Colon (tissue), 2 donors: ENCODE results near the gene TNFRSF1A.

ENCODE experiments used
- FAIRE-seq: peaks from 2 replicates; lab custom pipeline; 2012; peaks lifted over from hg19 to GRCh38; lab: Jason Lieb, UNC
- donor health status: control.
- donor health status: control.

Gene TNFRSF1A

GRCh38 chr12:6336889-6337853, 4.7 kb downstream of the TNFRSF1A start:
- no peak for FAIRE-seq

- no peak for FAIRE-seq
Measured at GRCh38 chr12:6336079-6336888, 5.6 kb downstream of the TNFRSF1A start.

- FAIRE-seq = no peak
Measured at GRCh38 chr12:6335451-6336078, 6.3 kb downstream of the TNFRSF1A start.

- no peak for FAIRE-seq
Measured at GRCh38 chr12:6334940-6335450, 6.9 kb downstream of the TNFRSF1A start.

- FAIRE-seq = no peak
Measured at GRCh38 chr12:6334359-6334758, 7.5 kb downstream of the TNFRSF1A start.

- FAIRE-seq = no peak
Measured at GRCh38 chr12:6333566-6333965, 8.3 kb downstream of the TNFRSF1A start.

GRCh38 chr12:6333029-6333428, 8.8 kb downstream of the TNFRSF1A start:
- FAIRE-seq = no peak

GRCh38 chr12:6332459-6332858, 9.4 kb downstream of the TNFRSF1A start:
- FAIRE-seq = no peak

GRCh38 chr12:6330999-6331714, 10.7 kb downstream of the TNFRSF1A start:
- no peak for FAIRE-seq

- FAIRE-seq = no peak
Measured at GRCh38 chr12:6330192-6330591, 11.7 kb downstream of the TNFRSF1A start.

- no peak for FAIRE-seq
Measured at GRCh38 chr12:6329703-6330064, 12.2 kb downstream of the TNFRSF1A start.

GRCh38 chr12:6328945-6329702, 12.8 kb downstream of the TNFRSF1A start:
- FAIRE-seq = no peak

- FAIRE-seq = no peak
Measured at GRCh38 chr12:6328045-6328779, 13.7 kb downstream of the TNFRSF1A start.

GRCh38 chr12:6327229-6328041, 14.4 kb downstream of the TNFRSF1A start:
- FAIRE-seq = no peak

GRCh38 chr12:6326316-6327228, 15.3 kb downstream of the TNFRSF1A start:
- no peak for FAIRE-seq

GRCh38 chr12:6324936-6325750, 16.7 kb downstream of the TNFRSF1A start:
- FAIRE-seq = no peak

- FAIRE-seq = no peak
Measured at GRCh38 chr12:6323995-6324711, 17.7 kb downstream of the TNFRSF1A start.
